ENCODE results near the gene GRIP2. TPM values are rescaled to one million over a fixed set of nuclear protein-coding genes. Genes with fewer than 3 reads are reported as not detected.

Gene GRIP2
- total RNA-seq, 1 donor from 2014 or later = not detected

DNA sequence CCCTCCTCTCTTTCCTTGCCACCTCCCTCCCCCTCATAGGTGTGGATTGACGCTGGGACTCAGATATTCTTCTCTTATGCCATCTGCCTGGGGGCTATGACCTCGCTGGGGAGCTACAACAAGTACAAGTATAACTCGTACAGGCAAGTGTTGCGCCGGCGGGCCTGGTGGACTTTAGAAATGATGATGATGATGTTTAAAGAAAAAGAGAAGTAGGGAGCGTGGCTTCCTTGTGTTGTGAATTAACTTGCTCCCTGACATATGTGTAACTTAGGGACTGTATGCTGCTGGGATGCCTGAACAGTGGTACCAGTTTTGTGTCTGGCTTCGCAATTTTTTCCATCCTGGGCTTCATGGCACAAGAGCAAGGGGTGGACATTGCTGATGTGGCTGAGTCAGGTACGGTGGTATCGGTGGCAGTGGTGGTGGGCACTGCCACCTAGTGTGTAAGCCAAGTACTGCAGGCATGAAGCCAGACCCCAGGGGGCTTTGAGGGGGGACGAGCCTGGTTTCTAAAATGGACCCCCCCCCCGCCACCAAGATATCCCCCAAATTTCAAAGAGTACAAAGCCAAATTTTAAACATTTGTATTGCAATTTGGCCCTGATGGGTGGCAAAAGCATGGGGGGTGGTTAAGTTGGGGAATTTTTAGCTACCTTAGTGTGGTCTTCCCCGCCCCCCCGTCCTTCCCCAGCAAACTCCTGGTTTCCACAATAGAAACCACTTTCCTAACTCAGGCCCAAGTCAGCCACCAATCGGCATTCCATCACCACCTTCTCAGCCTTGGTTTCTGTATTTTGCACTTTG, 72.1 kb downstream of the GRIP2 start:
- no peak for DNase-seq (ENCODE audit: low read depth, low spot score)

DNA sequence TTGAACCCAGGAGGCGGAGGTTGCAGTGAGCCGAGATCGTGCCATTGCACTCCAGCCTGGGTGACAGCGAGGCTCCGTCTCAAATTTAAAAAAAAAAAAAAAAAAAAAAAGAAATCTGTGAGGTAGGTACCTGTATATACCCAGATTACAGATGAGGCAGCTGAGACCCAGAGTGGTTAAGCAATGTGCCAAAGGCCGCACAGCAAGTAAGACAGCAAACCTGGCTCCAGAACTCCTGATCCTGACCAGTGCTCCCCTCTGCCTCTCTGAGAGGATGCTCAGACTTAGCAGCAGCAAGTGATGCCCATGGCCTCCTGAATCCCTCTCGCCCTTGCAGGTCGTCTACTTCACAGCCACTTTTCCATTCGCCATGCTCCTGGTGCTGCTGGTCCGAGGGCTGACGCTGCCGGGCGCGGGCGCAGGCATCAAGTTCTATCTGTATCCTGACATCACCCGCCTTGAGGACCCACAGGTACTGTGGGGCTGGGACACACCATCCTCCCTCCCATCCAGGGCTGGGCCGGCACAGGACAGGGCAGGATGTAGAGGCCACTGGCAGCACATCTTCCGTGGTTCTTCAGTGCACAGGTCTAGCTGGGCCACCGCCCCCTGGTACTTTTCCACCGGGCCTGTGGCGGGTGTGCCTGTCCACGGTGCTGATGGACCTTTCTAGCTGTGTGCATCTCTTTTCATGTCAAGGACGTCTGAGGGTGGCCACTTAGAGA, 73.8 kb downstream of the GRIP2 start:
- no peak for DNase-seq (ENCODE audit: low read depth, low spot score)

DNA sequence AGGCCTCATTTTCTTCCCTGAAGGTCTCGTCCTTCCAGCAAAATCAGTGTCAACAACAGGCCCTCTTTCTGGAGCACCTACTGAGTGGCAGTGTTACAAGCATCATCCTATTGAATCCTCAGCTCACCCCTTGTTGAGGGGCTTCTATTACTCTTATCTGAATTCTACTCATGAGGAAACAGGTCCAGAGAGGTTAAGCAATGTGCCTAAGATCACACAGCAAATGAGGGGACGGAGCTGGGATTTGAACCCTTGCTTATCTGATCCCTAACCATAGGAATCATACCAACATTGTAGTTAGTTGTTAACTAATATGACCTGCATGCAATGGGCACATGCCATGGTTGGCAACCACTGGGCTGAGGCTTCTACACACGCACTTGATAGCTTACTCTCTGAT, 74.7 kb downstream of the GRIP2 start:
- no peak for DNase-seq (ENCODE audit: low read depth, low spot score)

DNA sequence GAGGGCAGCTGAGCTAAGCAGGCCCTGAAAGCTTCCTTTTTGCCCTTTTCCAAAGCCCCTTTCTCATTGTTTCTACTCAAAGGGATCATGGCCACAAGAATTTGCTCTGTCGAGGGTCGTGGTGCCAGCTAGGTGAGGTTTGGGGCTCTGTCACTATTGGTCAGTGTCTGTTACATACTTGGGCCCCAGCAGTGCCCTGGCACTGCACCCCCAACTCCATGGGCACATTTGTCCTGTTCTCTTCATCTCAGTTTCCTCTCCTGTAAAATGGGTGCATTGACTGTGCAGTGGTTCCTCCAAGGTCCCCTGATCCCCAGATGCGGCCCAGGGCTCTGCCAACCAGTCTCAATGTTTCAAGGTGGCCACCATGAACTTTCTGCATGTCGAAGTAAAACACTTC, 75.6 kb downstream of the GRIP2 start:
- DNase-seq (ENCODE audit: low read depth, low spot score) = no peak

DNA sequence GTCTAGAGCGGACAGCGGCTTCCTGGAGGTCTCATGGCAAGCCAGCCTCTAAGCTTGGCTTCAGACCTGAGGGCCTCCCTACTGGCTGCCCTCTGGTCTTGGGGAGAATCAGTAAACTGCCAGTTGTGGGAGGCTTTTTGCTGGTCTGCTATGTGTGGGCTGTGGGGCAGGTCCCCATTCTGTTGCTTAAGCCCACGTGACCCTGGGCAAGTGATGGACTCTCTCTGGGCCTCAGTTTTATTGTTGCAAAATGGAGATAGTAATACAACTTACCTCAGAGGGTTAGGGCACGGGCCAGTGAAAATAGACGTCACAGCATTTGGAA, 76.0 kb downstream of the GRIP2 start:
- no peak for DNase-seq (ENCODE audit: low read depth, low spot score)

DNA sequence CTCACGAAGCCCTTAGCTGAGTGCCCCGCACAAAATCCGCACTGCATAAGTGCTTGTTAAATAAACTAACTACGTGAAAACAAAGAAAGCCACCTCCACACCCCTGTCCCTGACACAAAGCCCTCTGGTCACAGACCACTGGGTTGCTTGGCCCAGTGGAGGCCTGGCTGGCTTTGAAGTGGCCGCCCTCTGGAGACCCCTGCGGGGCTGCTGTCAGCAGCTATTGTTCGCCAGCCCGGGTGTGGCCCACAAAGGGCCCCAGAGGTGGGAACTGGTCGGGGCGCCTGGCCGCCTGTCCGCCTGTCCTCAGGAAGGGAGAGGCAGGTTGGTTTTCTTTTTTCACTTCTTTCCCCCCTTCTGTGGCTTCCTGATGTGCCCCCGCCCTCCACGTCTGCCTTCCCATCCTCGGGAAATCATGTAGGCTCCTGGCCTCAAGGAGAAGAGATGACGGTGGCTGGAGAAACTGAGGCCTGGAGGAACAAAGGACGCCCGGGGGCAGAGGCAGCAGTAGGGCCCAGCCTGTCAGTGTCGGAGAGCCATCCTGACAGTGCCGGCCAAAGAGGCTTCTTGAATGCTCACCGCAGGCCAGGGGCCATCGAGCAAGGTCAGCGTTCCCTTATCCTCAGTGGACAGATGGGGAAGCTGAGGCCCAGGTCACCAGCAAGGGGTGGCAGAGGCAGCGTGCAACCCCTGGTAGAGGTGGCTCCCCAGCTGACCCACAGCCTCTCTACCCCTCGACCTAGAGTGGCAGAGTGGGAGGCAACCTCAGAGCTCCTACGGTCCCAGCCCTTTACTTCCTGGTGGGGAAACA, 76.6 kb downstream of the GRIP2 start:
- DNase-seq (ENCODE audit: low read depth, low spot score) = no peak

DNA sequence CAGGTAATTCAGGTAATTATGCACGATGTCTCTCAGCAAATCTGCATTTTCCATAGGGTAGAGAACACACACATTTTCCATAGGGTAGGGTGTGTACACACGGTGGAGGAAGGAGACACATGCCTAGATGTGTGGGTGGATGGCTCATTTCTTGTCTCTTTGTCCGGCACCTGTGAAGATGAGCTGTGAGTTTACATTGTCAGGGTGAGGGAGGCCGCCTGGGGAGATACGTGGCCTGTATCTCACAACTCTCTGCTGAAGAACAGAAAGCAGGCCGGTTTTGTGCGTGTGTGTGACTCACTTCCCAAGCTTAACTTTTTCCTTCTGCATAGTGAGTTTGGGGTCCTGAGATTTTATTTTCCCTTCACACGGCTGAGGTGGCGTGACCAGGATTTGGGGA, 77.4 kb downstream of the GRIP2 start:
- no peak for DNase-seq (ENCODE audit: low read depth, low spot score)

DNA sequence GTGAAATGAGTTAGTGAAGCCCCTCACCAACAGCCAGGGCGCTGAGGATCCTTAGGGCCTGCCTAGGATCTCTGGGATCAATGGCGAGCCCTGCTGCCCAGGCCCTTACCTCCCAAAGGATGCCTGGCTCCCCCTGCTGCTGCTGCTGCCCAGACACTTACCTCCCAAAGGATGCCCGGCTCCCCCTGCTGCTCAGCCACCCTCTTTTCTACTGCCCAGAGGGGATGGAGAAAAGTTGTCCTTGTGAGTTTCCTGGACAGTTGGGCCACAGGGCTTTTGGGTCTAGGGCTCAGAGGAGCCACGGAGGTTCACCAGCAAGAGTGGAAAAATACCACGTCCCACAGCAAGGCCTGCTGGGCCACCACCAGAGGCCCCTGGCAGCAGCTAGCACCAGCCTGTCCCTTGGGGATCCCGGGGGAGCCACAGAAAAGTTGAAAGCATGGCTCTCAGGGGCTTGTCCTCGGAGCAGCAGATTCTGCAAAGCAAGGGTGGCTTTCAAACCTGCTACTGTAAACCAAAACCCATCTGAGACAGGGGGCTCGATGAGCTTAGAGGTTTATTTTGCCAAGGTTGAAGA, 78.3 kb downstream of the GRIP2 start:
- DNase-seq (ENCODE audit: low read depth, low spot score) = no peak

DNA sequence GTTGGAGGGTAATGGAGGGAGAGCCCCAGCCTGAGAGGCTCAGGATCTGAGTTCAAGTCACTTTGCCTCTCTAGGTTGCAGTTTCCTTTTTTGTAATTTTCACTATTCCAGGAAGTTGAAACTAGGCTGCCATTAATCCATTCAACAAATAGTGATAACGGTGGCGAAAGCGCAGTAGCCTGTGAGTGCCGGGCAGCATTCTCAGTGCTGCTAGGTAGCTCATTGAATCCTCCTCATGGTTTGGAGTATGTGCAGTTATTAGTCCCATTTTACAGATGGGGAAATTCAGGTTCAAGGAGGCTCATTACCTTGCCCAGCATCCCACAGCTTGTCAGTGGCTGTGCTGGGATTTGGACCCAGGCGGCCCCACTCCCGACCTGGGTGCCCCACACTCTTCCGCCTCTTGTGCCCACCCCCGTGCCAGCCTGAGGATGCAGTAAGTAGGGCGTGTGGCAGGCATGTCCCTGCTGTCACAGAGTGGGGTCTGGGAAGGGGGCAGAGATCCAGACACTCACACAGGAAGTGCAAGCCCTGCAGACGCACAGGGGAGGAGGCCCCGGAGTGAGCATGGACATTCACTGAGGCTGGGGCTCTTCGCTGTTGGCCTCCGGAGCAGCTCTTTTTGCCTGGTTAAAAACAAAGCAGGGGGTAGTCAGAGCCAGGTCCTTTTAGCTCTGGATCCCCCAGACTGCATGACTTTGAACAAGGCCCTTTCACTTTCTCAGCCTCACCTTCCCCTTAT, 79.0 kb downstream of the GRIP2 start:
- DNase-seq (ENCODE audit: low read depth, low spot score) = no peak

DNA sequence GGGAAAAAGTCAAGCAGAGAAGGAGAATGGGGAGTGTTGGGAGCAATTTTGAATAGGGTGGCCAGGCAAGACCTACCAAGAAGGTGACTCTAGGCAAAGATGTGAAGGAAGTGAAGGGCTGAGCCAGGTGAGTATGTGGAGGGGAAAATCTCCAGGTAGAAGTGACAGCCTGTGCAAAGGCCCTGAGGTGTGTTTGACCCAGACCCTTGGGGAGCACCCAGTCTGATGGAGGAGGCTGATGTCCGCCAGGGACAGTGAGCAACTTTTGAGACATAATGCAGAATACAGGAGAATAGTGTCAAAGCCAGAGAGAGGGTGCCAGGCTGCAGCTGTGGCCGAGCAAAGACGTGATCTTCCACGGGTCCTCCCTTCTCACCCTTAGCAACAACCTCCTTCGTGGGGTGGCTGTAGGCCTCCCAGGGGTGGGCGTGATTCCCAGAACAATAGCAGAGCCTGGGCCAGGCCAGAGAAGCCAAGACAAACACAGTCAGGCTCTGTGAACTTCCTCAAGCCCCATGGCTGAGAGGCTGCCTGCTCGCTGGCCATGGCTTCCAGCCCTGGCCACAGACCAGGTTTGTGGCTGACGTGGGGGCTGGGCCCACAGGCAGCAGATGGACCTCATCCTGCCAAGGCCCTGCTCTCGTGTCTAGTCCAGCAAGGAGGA, 79.7 kb downstream of the GRIP2 start:
- DNase-seq (ENCODE audit: low read depth, low spot score) = peak; percentile 92

DNA sequence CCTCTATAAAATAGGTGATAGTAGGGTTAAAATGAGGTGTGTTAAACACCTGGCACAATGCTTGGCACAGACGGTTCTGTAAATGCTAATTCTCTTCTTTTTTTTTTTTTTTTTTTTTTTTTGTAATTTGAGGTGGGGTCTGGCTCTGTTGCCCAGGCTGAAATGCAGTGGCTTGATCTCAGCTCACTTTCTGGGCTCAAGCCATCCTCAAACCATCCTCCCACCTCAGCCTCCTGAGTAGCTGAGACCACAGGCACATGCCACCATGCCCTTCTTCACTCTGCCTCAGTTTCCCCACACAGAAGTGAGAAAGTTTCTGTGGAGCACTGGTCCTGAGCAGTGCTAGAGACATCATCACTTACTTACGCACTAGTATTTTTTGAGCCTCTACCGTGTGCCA, 80.4 kb downstream of the GRIP2 start:
- DNase-seq (ENCODE audit: low read depth, low spot score) = no peak

DNA sequence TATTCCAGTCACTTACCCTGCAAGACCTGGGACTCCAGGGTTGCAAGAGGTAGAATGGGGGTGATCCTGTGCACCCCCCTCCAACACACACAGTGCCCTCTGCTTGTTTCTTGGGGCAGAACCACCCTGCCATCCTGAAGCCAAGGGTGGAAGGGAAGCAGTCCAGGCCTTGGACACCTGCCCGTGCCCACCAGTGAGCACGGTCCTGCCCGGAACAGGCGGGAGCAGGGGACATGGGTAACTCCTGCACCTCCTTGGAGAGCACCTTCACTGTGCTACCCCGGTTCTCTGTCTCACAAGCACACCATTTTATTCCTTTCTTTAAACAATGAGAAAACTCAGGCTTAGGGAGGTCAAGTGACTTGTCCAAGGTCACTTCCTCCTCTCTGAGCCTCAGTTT, 80.8 kb downstream of the GRIP2 start:
- DNase-seq (ENCODE audit: low read depth, low spot score) = no peak

DNA sequence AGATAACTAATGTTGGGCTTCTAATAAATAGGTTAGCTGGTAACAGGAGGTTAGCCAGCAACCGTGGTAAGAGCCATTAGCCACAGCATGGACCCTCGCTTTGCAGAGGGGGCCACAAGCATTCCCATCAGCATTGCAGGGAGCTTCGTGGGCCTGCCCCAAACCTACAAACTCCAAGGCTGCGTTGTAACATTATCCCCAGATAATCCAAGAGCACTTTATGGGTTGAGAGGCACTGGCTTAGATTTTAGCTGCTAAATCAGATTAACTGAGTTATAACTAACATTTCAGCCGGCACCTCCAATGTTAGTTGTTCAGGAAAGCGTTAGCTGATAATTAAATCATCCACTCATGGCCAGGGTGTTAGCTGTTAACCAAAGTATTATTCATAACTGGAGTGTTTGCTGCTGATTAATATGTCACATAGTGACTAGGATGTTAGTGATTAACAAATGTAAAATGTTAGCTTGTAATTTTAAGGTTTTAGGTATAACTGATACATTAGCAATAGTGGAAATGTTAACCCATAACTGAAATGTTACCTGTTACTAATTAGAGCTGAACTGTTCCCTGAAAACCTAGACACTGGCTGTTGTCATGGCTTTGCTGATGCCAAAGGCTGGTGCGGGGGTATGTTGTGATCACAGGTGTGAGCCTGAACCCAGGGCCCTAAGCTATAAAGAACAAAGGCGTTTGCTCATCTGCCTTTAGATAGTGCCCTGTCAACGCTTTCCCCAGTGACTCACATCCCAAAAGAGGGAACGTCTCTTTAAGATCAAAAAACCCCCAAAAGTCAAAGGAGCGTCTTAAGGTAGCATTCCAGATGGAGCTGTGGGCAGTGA, 81.5 kb downstream of the GRIP2 start:
- DNase-seq (ENCODE audit: low read depth, low spot score) = no peak

DNA sequence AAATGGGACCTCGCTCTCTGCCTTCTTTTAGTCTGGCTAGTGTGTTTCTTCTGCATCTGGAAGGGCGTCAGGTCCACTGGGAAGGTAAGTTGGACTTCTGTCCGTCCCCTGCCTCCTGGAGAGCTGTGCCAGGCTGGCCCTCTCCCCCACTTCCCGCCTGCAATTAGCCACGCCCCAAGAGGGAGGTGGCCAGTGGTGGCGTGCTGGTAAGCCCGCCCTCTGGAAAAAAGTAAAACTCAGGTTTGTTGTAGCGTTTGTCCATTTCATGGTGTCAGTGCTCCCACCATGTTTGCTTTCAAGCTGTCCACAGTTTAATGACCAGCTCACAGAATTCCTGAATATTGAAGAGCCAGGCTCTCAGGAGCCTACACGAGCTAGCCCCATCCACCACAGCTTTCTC, 82.1 kb downstream of the GRIP2 start:
- DNase-seq (ENCODE audit: low read depth, low spot score) = no peak

DNA sequence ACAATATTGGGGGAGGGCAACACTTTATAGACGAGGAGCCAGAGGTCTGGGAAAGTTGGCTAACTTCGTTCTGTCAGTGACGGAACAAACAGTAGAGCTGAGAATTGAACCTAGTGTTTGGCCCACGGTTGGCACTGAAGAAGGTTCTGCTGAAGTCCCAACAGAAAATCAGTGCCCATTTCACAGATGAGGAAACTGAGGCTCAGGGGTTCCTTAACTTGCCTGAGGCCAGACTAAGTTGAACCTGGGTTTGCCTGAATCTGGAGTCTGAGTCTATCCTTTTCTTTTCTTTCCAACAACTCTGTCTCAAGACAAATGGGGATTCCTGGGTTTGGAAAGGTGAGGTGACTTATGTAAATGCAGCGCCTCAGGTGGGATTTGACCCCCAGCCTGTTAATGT, 82.7 kb downstream of the GRIP2 start:
- DNase-seq (ENCODE audit: low read depth, low spot score) = no peak

DNA sequence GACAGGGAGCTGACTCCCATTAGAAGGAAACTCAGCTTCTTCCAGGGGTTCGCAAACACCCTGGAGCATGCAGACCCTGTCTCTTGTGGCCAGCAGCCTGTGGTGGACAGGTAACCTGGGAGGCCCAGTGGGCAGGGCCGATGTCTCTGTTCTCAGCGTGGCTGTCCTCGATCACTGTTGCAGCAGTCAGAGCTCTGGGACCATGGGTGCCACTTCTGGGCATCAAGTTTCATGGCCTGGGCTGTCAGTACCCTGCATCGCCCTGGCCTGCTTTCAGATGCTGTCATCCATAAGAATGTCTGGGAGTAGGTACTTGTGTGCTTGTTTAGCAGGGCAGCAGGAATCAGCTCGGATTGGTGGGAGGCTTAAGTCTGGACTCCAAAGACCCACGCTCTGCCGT, 83.3 kb downstream of the GRIP2 start:
- no peak for DNase-seq (ENCODE audit: low read depth, low spot score)

DNA sequence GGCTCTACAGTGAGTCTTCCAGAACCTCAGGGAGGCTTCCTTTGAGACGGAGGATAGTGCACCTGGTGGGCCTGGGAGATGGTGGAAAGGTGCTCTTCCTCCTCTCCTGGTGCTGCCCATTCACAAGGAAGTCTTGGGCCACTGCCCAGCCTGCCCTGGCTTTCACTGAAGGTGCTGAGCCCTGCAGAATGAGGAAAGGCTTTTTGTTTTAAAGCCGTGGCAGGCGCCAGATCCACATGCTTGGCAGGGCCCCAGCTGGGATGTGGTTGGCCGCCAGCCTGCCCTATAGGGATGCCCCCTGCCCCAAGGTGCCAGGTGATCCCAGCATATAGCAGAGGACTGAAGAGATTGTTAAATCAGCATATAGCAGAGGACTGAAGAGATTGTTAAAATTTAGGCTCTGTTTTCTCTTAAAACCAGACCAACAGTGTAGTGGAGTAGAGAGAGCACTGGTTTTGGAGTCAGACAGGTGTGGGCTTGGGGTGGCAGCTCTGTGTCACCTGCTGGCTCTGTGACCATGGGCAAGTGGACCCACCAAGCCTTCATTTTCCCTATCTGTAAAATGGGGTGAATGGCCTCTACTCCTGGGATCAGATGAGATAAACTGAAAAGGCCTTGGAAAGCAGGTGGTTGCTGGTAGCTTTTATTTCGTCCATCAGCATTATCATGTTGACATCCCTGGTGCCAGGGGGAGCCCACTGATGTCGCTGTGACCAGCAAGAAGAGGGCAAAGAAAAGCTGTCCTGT, 84.4 kb downstream of the GRIP2 start:
- DNase-seq (ENCODE audit: low read depth, low spot score) = no peak

DNA sequence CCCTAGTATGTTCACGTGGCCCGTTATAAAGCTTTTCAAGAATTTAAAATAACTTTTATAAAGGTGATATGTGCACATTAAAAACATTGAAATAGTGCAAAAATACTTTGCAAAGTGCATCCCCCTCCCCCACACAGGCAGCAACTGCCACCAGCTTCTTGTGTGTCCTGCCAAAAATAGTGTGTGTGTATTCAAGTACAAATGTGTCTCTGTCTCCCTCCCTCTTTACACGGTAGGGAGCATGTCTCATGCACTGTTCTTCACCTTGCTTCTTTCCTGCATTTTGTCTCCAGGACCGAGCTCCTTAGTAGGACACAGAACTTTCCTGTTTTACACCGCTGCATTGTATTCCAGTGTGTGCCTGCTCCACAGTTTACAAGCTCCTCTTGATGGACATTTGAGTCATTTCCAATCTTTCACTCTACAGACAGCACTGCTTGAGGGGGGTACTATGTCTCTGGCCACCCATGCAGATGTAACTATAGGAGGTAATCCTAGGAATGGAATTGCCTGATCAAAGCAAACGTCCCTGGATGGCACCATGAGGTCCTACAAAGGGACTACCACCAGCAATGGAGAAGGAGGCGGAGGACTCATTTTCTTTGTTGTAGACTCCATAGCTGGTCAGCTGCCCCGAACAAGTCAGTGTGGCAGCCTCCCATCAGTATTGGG, 85.4 kb downstream of the GRIP2 start:
- DNase-seq (ENCODE audit: low read depth, low spot score) = no peak
